GM23338 (cell line): ENCODE data around the gene KIF3B. TPM values are rescaled to one million over a fixed set of nuclear protein-coding genes. Genes with fewer than 3 reads are reported as not detected.

Experiments
- ATAC-seq: fragments of 200-7000 bp; cut with Tn5 transposase; 3 replicates; pipeline ENCODE4 v1.9.1; 2020
- DNase-seq: peaks from one replicate; pipeline ENCODE4 v3.0.0-alpha.2; 2015; ENCODE audit warnings: low spot score
- H2AFZ ChIP-seq: fragments of 200-600 bp; sonication (generic); 2 replicates; pipeline ENCODE4 v1.8.0; 2016; ENCODE audit warnings: antibody characterized with exemption, mild to moderate bottlenecking, moderate library complexity
- H3F3A ChIP-seq: fragments of 200-600 bp; sonication (generic); replicated peaks from 2 replicates; pipeline ENCODE4 v1.8.0; 2017; ENCODE audit warnings: antibody characterized with exemption, mixed run types, low read depth
- H3K27ac ChIP-seq: fragments of 200-600 bp; sonication (generic); 2 replicates; pipeline ENCODE4 v1.6.1; 2016; ENCODE audit warnings: low read depth
- H3K27me3 ChIP-seq: fragments of 200-600 bp; sonication (generic); 2 replicates; pipeline ENCODE4 v1.8.0; 2016; ENCODE audit warnings: mild to moderate bottlenecking, mixed run types, moderate library complexity; ENCODE audit not compliant: insufficient read depth
- H3K36me3 ChIP-seq: fragments of 200-600 bp; sonication (generic); 2 replicates; pipeline ENCODE4 v1.8.0; 2016; ENCODE audit warnings: mild to moderate bottlenecking; ENCODE audit not compliant: insufficient read depth
- H3K4me1 ChIP-seq: fragments of 200-600 bp; sonication (generic); 2 replicates; pipeline ENCODE4 v1.8.0; 2016; ENCODE audit warnings: mild to moderate bottlenecking, moderate library complexity; ENCODE audit not compliant: insufficient read depth
- H3K4me2 ChIP-seq: fragments of 200-600 bp; sonication (generic); 2 replicates; pipeline ENCODE4 v1.7.1; 2017; ENCODE audit warnings: mixed run types
- H3K4me3 ChIP-seq: fragments of 200-600 bp; sonication (generic); 2 replicates; pipeline ENCODE4 v1.6.1; 2016; ENCODE audit warnings: mixed run types
- H3K79me2 ChIP-seq: fragments of 200-600 bp; sonication (generic); replicated peaks from 2 replicates; pipeline ENCODE4 v1.8.0; 2017; ENCODE audit warnings: mild to moderate bottlenecking; ENCODE audit not compliant: insufficient read depth
- H3K9me2 ChIP-seq: fragments of 200-600 bp; sonication (generic); 2 replicates; pipeline ENCODE4 v1.8.0; 2017; ENCODE audit not compliant: insufficient read depth
- H4K20me1 ChIP-seq: fragments of 200-600 bp; sonication (generic); replicated peaks from 2 replicates; pipeline ENCODE4 v1.8.0; 2017; ENCODE audit warnings: mild to moderate bottlenecking; ENCODE audit not compliant: insufficient read depth
- H3K27ac Mint-ChIP-seq: 2 replicates; pipeline ENCODE4 v1.8.0; 2020; ENCODE audit warnings: inconsistent platforms, mild to moderate bottlenecking, moderate library complexity, mixed read lengths
- H3K27me3 Mint-ChIP-seq: 3 replicates; pipeline ENCODE4 v1.8.0; 2022; ENCODE audit warnings: low read depth, mild to moderate bottlenecking, moderate library complexity, mixed read lengths, inconsistent platforms; ENCODE audit not compliant: insufficient read depth, poor library complexity
- H3K36me3 Mint-ChIP-seq: 3 replicates; pipeline ENCODE4 v1.8.0; 2021; ENCODE audit warnings: low read depth, mild to moderate bottlenecking, inconsistent platforms, moderate library complexity, mixed read lengths
- H3K4me1 Mint-ChIP-seq: 3 replicates; pipeline ENCODE4 v1.8.0; 2020; ENCODE audit warnings: mild to moderate bottlenecking, inconsistent platforms, mixed read lengths
- H3K4me3 Mint-ChIP-seq: 3 replicates; pipeline ENCODE4 v1.8.0; 2021; ENCODE audit warnings: moderate library complexity, mild to moderate bottlenecking, inconsistent platforms, mixed read lengths
- H3K9me3 Mint-ChIP-seq: 3 replicates; pipeline ENCODE4 v1.8.0; 2020; ENCODE audit warnings: moderate library complexity, mild to moderate bottlenecking, inconsistent platforms, mixed read lengths
- ETS1 ChIP-seq: IDR thresholded peaks from 2 replicates; pipeline ENCODE4 v1.6.1; 2016; ENCODE audit warnings: antibody characterized with exemption
- POLR2AphosphoS5 ChIP-seq: IDR thresholded peaks from 2 replicates; pipeline ENCODE4 v1.6.1; 2016; ENCODE audit warnings: antibody characterized with exemption, low read depth
- STAT1 ChIP-seq: IDR thresholded peaks from one replicate; pipeline ENCODE4 v1.6.1; 2016; ENCODE audit warnings: antibody characterized with exemption; ENCODE audit not compliant: unreplicated experiment
- ZNF462 ChIP-seq: fragments of 250-450 bp; sonication (Bioruptor Pico); IDR thresholded peaks from 2 replicates; pipeline ENCODE4 v1.5.0; 2020; ENCODE audit warnings: mild to moderate bottlenecking, moderate library complexity
- polyA plus RNA-seq: library from polyadenylated mRNA; unstranded; fragments of >200 nt; fragmentation: Nextera tagmentation; extraction: Ambion mirVana; gene quantifications from 2 replicates; pipeline ENCODE4 v1.2.1, GENCODE V29; 2016
- total RNA-seq: library from RNA; depleted of rRNA; stranded (reverse); fragments of >200 nt; shearing (Covaris generic); gene quantifications from 2 replicates; pipeline ENCODE4 v1.2.3, GENCODE V29; 2014

KIF3B gene
- total and polyA plus RNA-seq, 2 experiments from 2014 or later: 6.1 to 22.8 TPM

GRCh38 chr20:32236819-32237218, 40.6 kb upstream of the KIF3B start (continued):
- TF ChIP-seq ZNF462 (no peak), STAT1 (no peak), ETS1 (no peak)

GRCh38 chr20:32237419-32237818, 40.0 kb upstream of the KIF3B start:
- H3K36me3 Mint-ChIP-seq: peaks cover 28% of the 10 kb centered on the region
- no peak overlapping the region for H2AFZ ChIP-seq
- peaks cover 14% of the 10 kb centered on the region; the same call in 1 of the 2 replicates for H3K4me1 ChIP-seq
- no peak overlapping the region for H3K27ac Mint-ChIP-seq
- H4K20me1 ChIP-seq: no peaks in the 10 kb centered on the region; the same call in 1 of the 2 replicates
- H3K27me3 Mint-ChIP-seq: peaks cover 1% of the 10 kb centered on the region
- H3K9me2 ChIP-seq: no peaks in the 10 kb centered on the region
- H3K4me1 Mint-ChIP-seq: peaks cover 13% of the 10 kb centered on the region
- DNase-seq: no peak
- H3K4me2 ChIP-seq: no peak overlapping the region
- no peaks in the 10 kb centered on the region for H3K9me3 Mint-ChIP-seq
- no peak overlapping the region for H3K27ac ChIP-seq
- H3K27me3 ChIP-seq: no peaks in the 10 kb centered on the region
- H3K36me3 ChIP-seq: peaks cover 11% of the 10 kb centered on the region
- no peak for ATAC-seq
- no peak overlapping the region for H3K4me3 Mint-ChIP-seq
- no peak overlapping the region for H3K4me3 ChIP-seq
- no peak for TF ChIP-seq POLR2AphosphoS5
- H3K79me2 ChIP-seq: no peaks in the 10 kb centered on the region
- H3F3A ChIP-seq: peaks cover 10% of the 10 kb centered on the region; the same call in 1 of the 2 replicates
